Endothelial cell of umbilical vein (primary cell): ENCODE measurements around the gene PCDHA7. TPM values are rescaled to one million over a fixed set of nuclear protein-coding genes. Genes with fewer than 3 reads are reported as not detected.

Experiments used
- BruUV-seq: library from RNA; stranded (reverse); fragments of 400-500 nt; replicated peaks from 2 replicates; lab custom pipeline; 2021; lab: Mats Ljungman, UMichigan
- CTCF ChIA-PET: fragments of 300-600, 350-600 bp; sonication (Branson Sonifier 250); formaldehyde crosslinking; loops from one replicate; lab custom pipeline; 2021; ENCODE audit warnings: antibody characterized with exemption, inconsistent platforms; lab: Charles Lee
- POLR2A ChIA-PET: fragments of 300-600, 350-600 bp; sonication (Branson Sonifier 250); formaldehyde crosslinking; loops from one replicate; lab custom pipeline; 2021; ENCODE audit warnings: antibody characterized with exemption, inconsistent platforms; lab: Charles Lee
- DNase-seq: peaks from one replicate; pipeline ENCODE4 v3.0.0-alpha.2; 2011; ENCODE audit warnings: low read depth, low spot score
- FAIRE-seq: peaks from 2 replicates; lab custom pipeline; 2011; peaks lifted over from hg19 to GRCh38; lab: Jason Lieb, UNC
- H2AFZ ChIP-seq: 2 replicates; pipeline ENCODE4 v1.6.0; 2012; ENCODE audit warnings: low read depth, low read length, control low read depth, inconsistent platforms
- H3K27ac ChIP-seq: 2 replicates; pipeline ENCODE4 v1.5.1; 2011; ENCODE audit warnings: low read depth, mild to moderate bottlenecking, control low read depth, low read length, moderate library complexity; ENCODE audit not compliant: insufficient read depth
- H3K27me3 ChIP-seq, 2 experiments: 2 replicates each; pipeline versions ENCODE4 v1.6.0 to v1.6.1; 2011; ENCODE audit warnings: low read length in 2 of 2, mixed read lengths in 1 of 2; ENCODE audit not compliant: control insufficient read depth in 2 of 2, insufficient read depth in 2 of 2
- H3K36me3 ChIP-seq, 2 experiments: 2 replicates in 1 of 2; 3 replicates in 1 of 2; pipeline ENCODE4 v1.5.1; 2011; ENCODE audit warnings: low read length in 2 of 2, mild to moderate bottlenecking in 1 of 2, moderate library complexity in 1 of 2; ENCODE audit not compliant: control insufficient read depth in 2 of 2, insufficient read depth in 2 of 2; ENCODE audit errors: extremely low read depth in 1 of 2
- H3K4me1 ChIP-seq: 3 replicates; pipeline ENCODE4 v1.5.1; 2011; ENCODE audit warnings: mild to moderate bottlenecking, low read length; ENCODE audit not compliant: control insufficient read depth, insufficient read depth; ENCODE audit errors: extremely low read depth
- H3K4me2 ChIP-seq: 2 replicates; pipeline ENCODE4 v1.6.1; 2011; ENCODE audit warnings: low read length, control low read depth, mixed read lengths; ENCODE audit not compliant: insufficient read depth
- H3K4me3 ChIP-seq, 3 experiments: fragments of 200-600 bp in 1 of 3; sonication (generic), shearing (Covaris generic) in 1 of 3; replicated peaks in 1 of 3; 2 replicates each; pipeline ENCODE4 v1.5.1; 2011 to 2016; ENCODE audit warnings: control low read depth in 3 of 3, low read length in 3 of 3, mild to moderate bottlenecking in 2 of 3, inconsistent platforms in 1 of 3, low read depth in 1 of 3, moderate library complexity in 1 of 3; ENCODE audit not compliant: insufficient read depth in 1 of 3
- H3K79me2 ChIP-seq: 2 replicates; pipeline ENCODE4 v1.6.0; 2012; ENCODE audit warnings: low read length, inconsistent platforms; ENCODE audit not compliant: control insufficient read depth, insufficient read depth
- H3K9ac ChIP-seq: replicated peaks from 2 replicates; pipeline ENCODE3; 2011; ENCODE audit warnings: low read length, control low read depth; ENCODE audit not compliant: insufficient read depth; ENCODE audit errors: extremely low read depth
- H3K9me1 ChIP-seq: replicated peaks from 3 replicates; pipeline ENCODE4 v1.6.0; 2011; ENCODE audit warnings: mild to moderate bottlenecking, low read length; ENCODE audit not compliant: control insufficient read depth, insufficient read depth; ENCODE audit errors: extremely low read depth
- H3K9me3 ChIP-seq: replicated peaks from 2 replicates; pipeline ENCODE4 v1.5.1; 2012; ENCODE audit warnings: low read length, inconsistent platforms; ENCODE audit not compliant: control insufficient read depth, insufficient read depth
- H4K20me1 ChIP-seq: replicated peaks from 2 replicates; pipeline ENCODE3; 2011; ENCODE audit warnings: mild to moderate bottlenecking, low read length; ENCODE audit not compliant: control insufficient read depth, insufficient read depth; ENCODE audit errors: extremely low read depth
- CTCF ChIP-seq, 2 donors: IDR thresholded peaks; 1 replicate in 1 of 2; 2 replicates in 1 of 2; pipeline ENCODE4 v1.5.1; 2011; ENCODE audit warnings: low read length in 2 of 2, mild to moderate bottlenecking in 2 of 2, moderate library complexity in 2 of 2, control low read depth in 1 of 2, inconsistent platforms in 1 of 2, low read depth in 1 of 2; ENCODE audit not compliant: insufficient read depth in 1 of 2; ENCODE audit errors: extremely low read depth in 1 of 2
- EZH2 ChIP-seq: IDR thresholded peaks from 2 replicates; pipeline ENCODE4 v1.6.1; 2012; ENCODE audit warnings: borderline replicate concordance, low read depth, mild to moderate bottlenecking, moderate library complexity, low read length, inconsistent platforms; ENCODE audit not compliant: severe bottlenecking
- GATA2 ChIP-seq: IDR thresholded peaks from 2 replicates; pipeline ENCODE4 v1.7.0; 2011; ENCODE audit warnings: low read depth, mild to moderate bottlenecking, moderate library complexity, mixed read lengths, low read length; ENCODE audit not compliant: insufficient read length, insufficient read depth
- JUN ChIP-seq: IDR thresholded peaks from 2 replicates; pipeline ENCODE4 v1.6.1; 2011; ENCODE audit warnings: borderline replicate concordance, low read depth; ENCODE audit not compliant: insufficient read length, insufficient read depth
- MYC ChIP-seq: IDR thresholded peaks from one replicate; pipeline ENCODE4 v1.6.1; 2011; ENCODE audit warnings: mild to moderate bottlenecking, low read depth, low read length
- POLR2A ChIP-seq: IDR thresholded peaks from 2 replicates; pipeline ENCODE4 v1.6.1; 2012; ENCODE audit warnings: low read depth, mild to moderate bottlenecking, control low read depth, low read length
- dilution Hi-C: fragments of 300-500 bp; cut with MboI; formaldehyde crosslinking; loops from one replicate; pipeline ENCODE4 v1.15.0; 2019; ENCODE audit warnings: low sequenced_read_pairs; ENCODE audit not compliant: extremely low pct_ligation_motif_present
- intact Hi-C: fragments of 100-400 bp; cut with micrococcal nuclease; formaldehyde crosslinking; loops from one replicate; pipeline ENCODE4 v1.10.0; 2022
- polyA plus RNA-seq, 4 experiments: library from polyadenylated mRNA; depleted of rRNA in 3 of 4; stranded (reverse) in 3 of 4; unstranded in 1 of 4; fragments of >200 nt; gene quantifications; 2 replicates each; pipeline versions ENCODE4 v1.2.1 to v1.2.3, GENCODE V29; 2011 to 2012; ENCODE audit warnings: missing spikeins in 1 of 4
- total RNA-seq: library from RNA; stranded (reverse); gene quantifications from 2 replicates; pipeline ENCODE4 v1.2.3, GENCODE V29; 2021
- TF ChIP-seq, protein P1 (sequence below): IDR thresholded peaks from 2 replicates; pipeline ENCODE4 v1.6.1; 2011; ENCODE audit not compliant: insufficient read depth, insufficient read length

The PCDHA7 gene
- total and polyA plus RNA-seq, 2 donors (not counting 3 experiments of a cell fraction or from before 2014, with no cell fraction given), result 0.07 TPM; not detected in 1

GRCh38 chr5:140857177-140857986 lies 23.3 kb downstream of the PCDHA7 start:
- BruUV-seq, result no TSS peak
- dilution Hi-C loops, result no loop called here
- H3K9ac ChIP-seq, result no peak overlapping the region
- H3K27ac ChIP-seq, result no peak overlapping the region
- intact Hi-C loops, result no loop called here
- H2AFZ ChIP-seq, result no peak overlapping the region
- no peak overlapping the region for H3K4me3 ChIP-seq
- DNase-seq (no peak), FAIRE-seq (no peak)
- no peaks in the 10 kb centered on the region for H3K4me1 ChIP-seq
- H3K27me3 ChIP-seq, result no peaks in the 10 kb centered on the region
- no peak overlapping the region for H3K4me2 ChIP-seq
- TF ChIP-seq MYC, result no peak
- no peak for TF ChIP-seq GATA2
- ChIA-PET CTCF (interaction anchor here (1.7 kb wide), 1 partner anchor 12 kb away, joined by 5 read pairs; no protein-coding TSS in a partner anchor), POLR2A (no interaction called here)
- H3K79me2 ChIP-seq, result no peaks in the 10 kb centered on the region
- H4K20me1 ChIP-seq, result no peaks in the 10 kb centered on the region
- H3K9me1 ChIP-seq, result no peaks in the 10 kb centered on the region
- H3K36me3 ChIP-seq, result no peaks in the 10 kb centered on the region
- no peaks in the 10 kb centered on the region for H3K9me3 ChIP-seq

- Histone ChIP-seq H3K9ac (no peak overlapping the region), H3K79me2 (no peaks in the 10 kb centered on the region), H3K4me1 (no peaks in the 10 kb centered on the region), H3K4me3 (no peak overlapping the region), H4K20me1 (no peaks in the 10 kb centered on the region), H3K9me1 (no peaks in the 10 kb centered on the region), H3K9me3 (no peaks in the 10 kb centered on the region), H3K36me3 (no peaks in the 10 kb centered on the region), H3K27ac (no peak overlapping the region), H2AFZ (no peak overlapping the region), H3K27me3 (no peaks in the 10 kb centered on the region), H3K4me2 (no peak overlapping the region)
- ChIA-PET CTCF (no interaction called here), POLR2A (no interaction called here)
- BruUV-seq, result no TSS peak
- DNase-seq, result no peak
- no peak for FAIRE-seq
- dilution Hi-C loops, result no loop called here
- intact Hi-C loops, result no loop called here
- TF ChIP-seq POLR2A (no peak), GATA2 (no peak), EZH2 (no peak), JUN (no peak), CTCF (IDR thresholded peaks at IDR 0.05; ENCODE audit: extremely low read depth in 1 of 2, insufficient read depth in 1 of 2, low read depth in 1 of 2, low read length in 2 of 2) (no peak)
- TF ChIP-seq, protein P1, sequence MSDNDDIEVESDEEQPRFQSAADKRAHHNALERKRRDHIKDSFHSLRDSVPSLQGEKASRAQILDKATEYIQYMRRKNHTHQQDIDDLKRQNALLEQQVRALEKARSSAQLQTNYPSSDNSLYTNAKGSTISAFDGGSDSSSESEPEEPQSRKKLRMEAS, result no peak
Measured at GRCh38 chr5:140857987-140858240, 23.8 kb downstream of the PCDHA7 start.
